ENCODE results near the gene SPOCK3. TPM values are rescaled to one million over a fixed set of nuclear protein-coding genes. Genes with fewer than 3 reads are reported as not detected.

SPOCK3 gene
- total and polyA plus RNA-seq, 11 donors: 0.06 to 3.0 (median 1.1) TPM; not detected in 1

- no peak overlapping the region for H3K4me3 ChIP-seq
- no peaks in the 10 kb centered on the region for H3K4me1 ChIP-seq
- WGBS, 4 donors: 68 to 75% (median 72%) methylated on average over 2 of the region's 2 CpGs
- intact Hi-C loops (cut with DNase I): no loop called here
- ATAC-seq (no peak), DNase-seq (no peak)
- TF ChIP-seq POLR2A (IDR thresholded peaks at IDR 0.05): no peak
- TF ChIP-seq CTCF (IDR thresholded peaks at IDR 0.05): no peak
- H3K9me3 ChIP-seq: peaks cover 0 to 10% (median 0%) of the 10 kb centered on the region in 12 donors
- H3K27ac ChIP-seq: no peak overlapping the region
- no peaks in the 10 kb centered on the region for H3K36me3 ChIP-seq
- H3K27me3 ChIP-seq: no peaks in the 10 kb centered on the region
Observed at GRCh38 chr4:166956484-166956883, 277.8 kb downstream of the SPOCK3 start.

GRCh38 chr4:166941629-166942028, 292.7 kb downstream of the SPOCK3 start:
- TF ChIP-seq CTCF (IDR thresholded peaks at IDR 0.05): no peak
- no peak for TF ChIP-seq POLR2A (IDR thresholded peaks at IDR 0.05)
- intact Hi-C loops (cut with DNase I): no loop called here
- H3K27ac ChIP-seq: no peak overlapping the region
- H3K27me3 ChIP-seq: no peaks in the 10 kb centered on the region
- no peak for ATAC-seq
- H3K4me1 ChIP-seq: no peaks in the 10 kb centered on the region
- 69 to 81% (median 73%) methylated on average over 6 of the region's 6 CpGs for WGBS, 4 donors
- H3K36me3 ChIP-seq: no peaks in the 10 kb centered on the region
- H3K4me3 ChIP-seq: no peak overlapping the region
- no peak for DNase-seq
- H3K9me3 ChIP-seq: no peaks in the 10 kb centered on the region

GRCh38 chr4:166930464-166930863, 303.8 kb downstream of the SPOCK3 start:
- ATAC-seq: no peak

GRCh38 chr4:166924424-166924823, 309.9 kb downstream of the SPOCK3 start:
- 62 to 73% (median 70%) methylated on average over 3 of the region's 3 CpGs for WGBS, 4 donors
- Histone ChIP-seq H3K4me1 (no peaks in the 10 kb centered on the region), H3K4me3 (no peak overlapping the region), H3K27me3 (no peaks in the 10 kb centered on the region), H3K9me3 (no peaks in the 10 kb centered on the region), H3K36me3 (no peaks in the 10 kb centered on the region), H3K27ac (no peak overlapping the region)
- ATAC-seq (no peak), DNase-seq (no peak)
- intact Hi-C loops (cut with DNase I): no loop called here
- TF ChIP-seq CTCF (IDR thresholded peaks at IDR 0.05) (no peak), POLR2A (IDR thresholded peaks at IDR 0.05) (no peak)

More at GRCh38 chr4:166930464-166930863, 303.8 kb downstream of the SPOCK3 start:
- intact Hi-C loops (cut with DNase I): no loop called here
- WGBS, 4 donors: 18 to 66% (median 59%) methylated on average over 1 of the region's 1 CpG
- no peak overlapping the region for H3K4me3 ChIP-seq
- no peak overlapping the region for H3K27ac ChIP-seq
- no peak for DNase-seq
- no peak for TF ChIP-seq POLR2A (IDR thresholded peaks at IDR 0.05)
- no peak for TF ChIP-seq CTCF (IDR thresholded peaks at IDR 0.05)
- H3K9me3 ChIP-seq: no peaks in the 10 kb centered on the region
- no peaks in the 10 kb centered on the region for H3K27me3 ChIP-seq
- no peaks in the 10 kb centered on the region for H3K4me1 ChIP-seq
- H3K36me3 ChIP-seq: no peaks in the 10 kb centered on the region
